K562 (cell line): ENCODE measurements around the gene KIAA0513. TPM values are rescaled to one million over a fixed set of nuclear protein-coding genes. Genes with fewer than 3 reads are reported as not detected.

ENCODE experiments used
- ATAC-seq: fragments of 200-7000 bp; cut with Tn5 transposase; 3 replicates; pipeline ENCODE4 v1.9.1; 2020; ENCODE audit warnings: moderate library complexity
- BruUV-seq: library from RNA; stranded (reverse); fragments of 400-500 nt; replicated peaks from 2 replicates; lab custom pipeline; 2021; lab: Mats Ljungman, UMichigan
- CTCF ChIA-PET: fragments of 300-600 bp; formaldehyde crosslinking; extraction: SDS; loops from one replicate; lab custom pipeline; 2021; ENCODE audit warnings: low intra/inter-chr PET ratio; lab: Yijun Ruan, JAX
- POLR2A ChIA-PET: fragments of 300-600, 350-650 bp; sonication (Branson Sonifier 250); formaldehyde crosslinking; extraction: SDS; loops from one replicate; lab custom pipeline; 2021; ENCODE audit warnings: antibody characterized with exemption, inconsistent platforms; lab: Yijun Ruan, JAX
- DNase-seq, 4 experiments: peaks; one replicate each; pipeline versions ENCODE4 v3.0.0 to v3.0.0-alpha.2; 2011 to 2018; ENCODE audit warnings: low spot score in 3 of 4, mixed read lengths in 3 of 4; ENCODE audit errors: extremely low read depth in 1 of 4
- FAIRE-seq: peaks from 2 replicates; lab custom pipeline; 2011; peaks lifted over from hg19 to GRCh38; lab: Jason Lieb, UNC
- H2AFZ ChIP-seq: 2 replicates; pipeline ENCODE4 v1.6.0; 2011; ENCODE audit warnings: low read depth, low read length, control low read depth, inconsistent platforms
- H3K27ac ChIP-seq: fragments of 200-600 bp; 3 replicates; pipeline ENCODE4 v1.8.0; 2011; ENCODE audit warnings: low read depth, mild to moderate bottlenecking, control low read depth, inconsistent platforms, low read length, moderate library complexity, mixed read lengths; ENCODE audit errors: extremely low read depth
- H3K27me3 ChIP-seq, 2 experiments: fragments of 300-600 bp in 1 of 2; 2 replicates in 1 of 2; 3 replicates in 1 of 2; pipeline versions ENCODE4 v1.6.0 to v1.8.0; 2011; ENCODE audit warnings: inconsistent platforms in 2 of 2, low read length in 2 of 2, mild to moderate bottlenecking in 1 of 2, mixed read lengths in 1 of 2, moderate library complexity in 1 of 2; ENCODE audit not compliant: control insufficient read depth in 2 of 2, insufficient read depth in 2 of 2
- H3K36me3 ChIP-seq: fragments of 300-600 bp; 3 replicates; pipeline ENCODE4 v1.8.0; 2011; ENCODE audit warnings: mild to moderate bottlenecking, low read length, inconsistent platforms; ENCODE audit not compliant: control insufficient read depth, insufficient read depth
- H3K4me1 ChIP-seq, 2 experiments: fragments of 200-600 bp in 1 of 2; replicated peaks in 1 of 2; 2 replicates in 1 of 2; 3 replicates in 1 of 2; pipeline versions ENCODE4 v1.5.1 to v1.8.0; 2011; ENCODE audit warnings: inconsistent platforms in 2 of 2, low read length in 2 of 2, mild to moderate bottlenecking in 1 of 2, mixed read lengths in 1 of 2, moderate library complexity in 1 of 2; ENCODE audit not compliant: control insufficient read depth in 2 of 2, insufficient read depth in 2 of 2
- H3K4me2 ChIP-seq: 2 replicates; pipeline ENCODE4 v1.6.1; 2011; ENCODE audit warnings: low read length, control low read depth, inconsistent platforms, mixed read lengths; ENCODE audit not compliant: insufficient read depth
- H3K4me3 ChIP-seq: fragments of 200-600 bp; sonication (generic), shearing (Covaris generic); 2 replicates; pipeline ENCODE4 v1.5.1; 2016; ENCODE audit warnings: control low read depth, inconsistent platforms
- H3K79me2 ChIP-seq: fragments of 200-600 bp; 3 replicates; pipeline ENCODE4 v1.8.0; 2011; ENCODE audit warnings: low read length, inconsistent platforms; ENCODE audit not compliant: control insufficient read depth, insufficient read depth
- H3K9ac ChIP-seq, 2 experiments: 2 replicates each; pipeline versions ENCODE4 v1.6.0 to v1.6.1; 2011; ENCODE audit warnings: low read depth in 2 of 2, low read length in 2 of 2, control low read depth in 1 of 2, inconsistent platforms in 1 of 2, mild to moderate bottlenecking in 1 of 2, mixed read lengths in 1 of 2; ENCODE audit not compliant: insufficient read depth in 1 of 2
- H3K9me1 ChIP-seq: one replicate; pipeline ENCODE4 v1.6.0; 2011; ENCODE audit warnings: inconsistent platforms, mild to moderate bottlenecking, low read length, moderate library complexity; ENCODE audit not compliant: control insufficient read depth, insufficient read depth
- H3K9me3 ChIP-seq: replicated peaks from 2 replicates; pipeline ENCODE4 v1.5.1; 2011; ENCODE audit warnings: low read depth, low read length, inconsistent platforms; ENCODE audit not compliant: control insufficient read depth, insufficient read depth
- H4K20me1 ChIP-seq: replicated peaks from 2 replicates; pipeline ENCODE4 v1.6.1; 2011; ENCODE audit warnings: low read length, inconsistent platforms, mixed read lengths; ENCODE audit not compliant: control insufficient read depth, insufficient read depth
- BCL6 ChIP-seq: fragments of 250-450 bp; sonication (Bioruptor Pico); IDR thresholded peaks from 2 replicates; pipeline ENCODE4 v1.4.0; 2020
- FOS ChIP-seq: IDR thresholded peaks from 3 replicates; pipeline ENCODE4 v1.6.1; 2011; ENCODE audit not compliant: insufficient read length; ENCODE audit errors: extremely low read depth
- KLF16 ChIP-seq: IDR thresholded peaks from 2 replicates; pipeline ENCODE4 v1.6.1; 2016; ENCODE audit warnings: antibody characterized with exemption
- POLR2H ChIP-seq: IDR thresholded peaks from 2 replicates; pipeline ENCODE4 v1.6.1; 2016; ENCODE audit warnings: missing genetic modification characterization, low read depth, mild to moderate bottlenecking, control low read depth, missing compliant biosample characterization, moderate library complexity
- PTTG1 ChIP-seq: fragments of 450-650 bp; IDR thresholded peaks from 2 replicates; pipeline ENCODE4 v1.6.1; 2016; ENCODE audit warnings: low read depth, mild to moderate bottlenecking, missing genetic modification characterization, missing compliant biosample characterization
- RCOR1 ChIP-seq, 2 experiments: IDR thresholded peaks; 2 replicates each; pipeline ENCODE4 v1.6.1; 2012; ENCODE audit warnings: low read depth in 2 of 2, low read length in 2 of 2, borderline replicate concordance in 1 of 2, improper control_type of control experiment in 1 of 2
- STAT6 ChIP-seq: sonication (generic); formaldehyde crosslinking; IDR thresholded peaks from 2 replicates; pipeline ENCODE4 v1.8.1; 2023; ENCODE audit warnings: mild to moderate bottlenecking, missing genetic modification reagents
- TCF7 ChIP-seq: sonication (generic); IDR thresholded peaks from 2 replicates; pipeline ENCODE4 v1.6.1; 2016; ENCODE audit warnings: antibody characterized with exemption, borderline replicate concordance
- TEAD1 ChIP-seq, 2 experiments: fragments of 450-650 bp in 1 of 2; sonication (generic) in 1 of 2; formaldehyde crosslinking; IDR thresholded peaks; 2 replicates each; pipeline versions ENCODE4 v1.4.0 to v1.8.0; 2020 to 2022; ENCODE audit warnings: mild to moderate bottlenecking in 2 of 2, missing genetic modification reagents in 1 of 2
- ZNF347 ChIP-seq: fragments of 450-650 bp; formaldehyde crosslinking; IDR thresholded peaks from 2 replicates; pipeline ENCODE4 v1.4.0; 2020; ENCODE audit warnings: low read depth, mild to moderate bottlenecking, moderate library complexity
- ZNF668 ChIP-seq: fragments of 250-450 bp; sonication (Bioruptor Pico); IDR thresholded peaks from 2 replicates; pipeline ENCODE4 v1.8.0; 2022; ENCODE audit warnings: mild to moderate bottlenecking, inconsistent platforms
- WGBS: fragments of 100-300 bp; shearing (Covaris generic); methylation state at CpG from one replicate; pipeline ENCODE4 v1.1.6; 2016; ENCODE audit warnings: low coverage, mixed read lengths; ENCODE audit not compliant: insufficient coverage; ENCODE audit errors: missing lambda C conversion rate; 5-methylcytosine and 5-hydroxymethylcytosine counted together
- in situ Hi-C: fragments of 300-500 bp; cut with MboI; formaldehyde crosslinking; loops from 4 replicates; pipeline ENCODE4 v1.15.0; 2018; ENCODE audit warnings: inconsistent platforms, mixed read lengths
- intact Hi-C: fragments of 100-400 bp; cut with micrococcal nuclease; formaldehyde crosslinking; loops from 2 replicates; pipeline ENCODE4 v1.14.2; 2022
- polyA plus RNA-seq, 8 experiments: library from polyadenylated mRNA; depleted of rRNA in 4 of 8; stranded (reverse) in 5 of 8; unstranded in 3 of 8; fragments of >200 nt; fragmentation: Nextera tagmentation in 2 of 8; fragmentation: Illumina TruSeq in 1 of 8; extraction: Ambion mirVana in 2 of 8; extraction: Trizol in 1 of 8; gene quantifications; 2 replicates each; pipeline versions ENCODE4 v1.2.1 to v1.2.3, GENCODE V29; 2011 to 2014; ENCODE audit warnings: inconsistent platforms in 1 of 8, missing spikeins in 1 of 8
- total RNA-seq, 7 experiments: library from RNA; depleted of rRNA in 6 of 7; stranded (reverse); fragments of >200 nt in 6 of 7; fragmentation: Illumina TruSeq in 2 of 7; extraction: Trizol in 2 of 7; gene quantifications; 2 replicates each; pipeline versions ENCODE4 v1.2.1 to v1.2.3, GENCODE V29; 2011 to 2021; ENCODE audit warnings: low replicate concordance in 1 of 7

The KIAA0513 gene
- total and polyA plus RNA-seq, 9 of the 15 experiments (the other 6 are each of a cell fraction or from before 2014, with no cell fraction given): 0.18 to 13.7 (median 10.2) TPM

- FAIRE-seq: no peak
- no TSS peak for BruUV-seq
- intact Hi-C loops (no loop called here), in situ Hi-C loops (no loop called here)
- Histone ChIP-seq H3K4me1 (peaks cover 0 to 20% of the 10 kb centered on the region in 2 experiments; a peak in 2 of 5 replicates), H3K27ac (no peak overlapping the region), H4K20me1 (no peaks in the 10 kb centered on the region; the same call in 1 of the 2 replicates), H2AFZ (no peak overlapping the region), H3K9me1 (no peaks in the 10 kb centered on the region), H3K9me3 (no peaks in the 10 kb centered on the region), H3K4me2 (no peak overlapping the region), H3K27me3 (no peaks in the 10 kb centered on the region), H3K9ac (no peak overlapping the region; a peak in 1 of 4 replicates), H3K79me2 (no peaks in the 10 kb centered on the region), H3K36me3 (peaks cover 59% of the 10 kb centered on the region; the same call in 1 of the 3 replicates), H3K4me3 (no peak overlapping the region)
- no peak for ATAC-seq
- ChIA-PET CTCF (no interaction called here), POLR2A (interaction anchor here (0.9 kb wide), 2 partner anchors 9 to 26 kb away, joined by 3 read pairs; no protein-coding TSS in a partner anchor)
- no peak for TF ChIP-seq KLF16
- no peak for TF ChIP-seq FOS
- no peak for TF ChIP-seq ZNF668 (CRISPR knock-in tag)
- 74% methylated on average over 12 of the region's 13 CpGs for WGBS
- no peak for DNase-seq
Measured at GRCh38 chr16:85072947-85073346, 45.4 kb downstream of the KIAA0513 start.

GRCh38 chr16:85074225-85074914 is 46.8 kb downstream of the KIAA0513 start:
- 76% methylated on average over 6 of the region's 6 CpGs for WGBS
- TF ChIP-seq PTTG1 (tag) (no peak), STAT6 (CRISPR knock-in tag) (no peak), TCF7 (no peak), ZNF347 (CRISPR knock-in tag) (no peak), POLR2H (tag) (no peak), BCL6 (no peak), RCOR1 (IDR thresholded peaks at IDR 0.05; ENCODE audit: borderline replicate concordance in 1 of 2, low read depth in 2 of 2, low read length in 2 of 2) (no peak), TEAD1 (CRISPR knock-in tag; IDR thresholded peaks at IDR 0.05) (no peak)

More at GRCh38 chr16:85074225-85074914, 46.8 kb downstream of the KIAA0513 start:
- no peak for ATAC-seq
- ChIA-PET POLR2A (interaction anchor here (0.9 kb wide), 1 partner anchor 13 kb away, joined by 3 read pairs; no protein-coding TSS in a partner anchor), CTCF (no interaction called here)
- no peak for DNase-seq
- BruUV-seq: no TSS peak
- no peak overlapping the region for H3K27ac ChIP-seq
- no peaks in the 10 kb centered on the region for H3K27me3 ChIP-seq
- no peak overlapping the region for H3K4me3 ChIP-seq
- no peaks in the 10 kb centered on the region for H3K79me2 ChIP-seq
- no peak overlapping the region for H3K4me2 ChIP-seq
- no peak for FAIRE-seq
- no peak overlapping the region for H3K9ac ChIP-seq
- in situ Hi-C loops (no loop called here), intact Hi-C loops (no loop called here)
- H3K36me3 ChIP-seq: peaks cover 64% of the 10 kb centered on the region; the same call in 1 of the 3 replicates
- no peaks in the 10 kb centered on the region; the same call in 1 of the 2 replicates for H4K20me1 ChIP-seq
- no peaks in the 10 kb centered on the region for H3K9me3 ChIP-seq
- peaks cover 0 to 20% of the 10 kb centered on the region in 2 experiments; a peak in 2 of 5 replicates for H3K4me1 ChIP-seq
- no peak overlapping the region for H2AFZ ChIP-seq
- no peaks in the 10 kb centered on the region for H3K9me1 ChIP-seq
